K562 (cell line): Measurements from ENCODE around the gene PACSIN2. TPM values are rescaled to one million over a fixed set of nuclear protein-coding genes. Genes with fewer than 3 reads are reported as not detected.

Source experiments
- ATAC-seq: fragments of 200-7000 bp; cut with Tn5 transposase; 3 replicates; pipeline ENCODE4 v1.9.1; 2020; ENCODE audit warnings: moderate library complexity
- BruUV-seq: library from RNA; stranded (reverse); fragments of 400-500 nt; replicated peaks from 2 replicates; lab custom pipeline; 2021; lab: Mats Ljungman, UMichigan
- CTCF ChIA-PET: fragments of 300-600 bp; formaldehyde crosslinking; extraction: SDS; loops from one replicate; lab custom pipeline; 2021; ENCODE audit warnings: low intra/inter-chr PET ratio; lab: Yijun Ruan, JAX
- POLR2A ChIA-PET: fragments of 300-600, 350-650 bp; sonication (Branson Sonifier 250); formaldehyde crosslinking; extraction: SDS; loops from one replicate; lab custom pipeline; 2021; ENCODE audit warnings: antibody characterized with exemption, inconsistent platforms; lab: Yijun Ruan, JAX
- DNase-seq, 4 experiments: peaks; one replicate each; pipeline versions ENCODE4 v3.0.0 to v3.0.0-alpha.2; 2011 to 2018; ENCODE audit warnings: low spot score in 3 of 4, mixed read lengths in 3 of 4; ENCODE audit errors: extremely low read depth in 1 of 4
- FAIRE-seq: peaks from 2 replicates; lab custom pipeline; 2011; peaks lifted over from hg19 to GRCh38; lab: Jason Lieb, UNC
- H2AFZ ChIP-seq: 2 replicates; pipeline ENCODE4 v1.6.0; 2011; ENCODE audit warnings: low read depth, low read length, control low read depth, inconsistent platforms
- H3K27ac ChIP-seq: fragments of 200-600 bp; 3 replicates; pipeline ENCODE4 v1.8.0; 2011; ENCODE audit warnings: low read depth, mild to moderate bottlenecking, control low read depth, inconsistent platforms, low read length, moderate library complexity, mixed read lengths; ENCODE audit errors: extremely low read depth
- H3K27me3 ChIP-seq, 2 experiments: fragments of 300-600 bp in 1 of 2; 2 replicates in 1 of 2; 3 replicates in 1 of 2; pipeline versions ENCODE4 v1.6.0 to v1.8.0; 2011; ENCODE audit warnings: inconsistent platforms in 2 of 2, low read length in 2 of 2, mild to moderate bottlenecking in 1 of 2, mixed read lengths in 1 of 2, moderate library complexity in 1 of 2; ENCODE audit not compliant: control insufficient read depth in 2 of 2, insufficient read depth in 2 of 2
- H3K36me3 ChIP-seq: fragments of 300-600 bp; 3 replicates; pipeline ENCODE4 v1.8.0; 2011; ENCODE audit warnings: mild to moderate bottlenecking, low read length, inconsistent platforms; ENCODE audit not compliant: control insufficient read depth, insufficient read depth
- H3K4me1 ChIP-seq, 2 experiments: fragments of 200-600 bp in 1 of 2; replicated peaks in 1 of 2; 2 replicates in 1 of 2; 3 replicates in 1 of 2; pipeline versions ENCODE4 v1.5.1 to v1.8.0; 2011; ENCODE audit warnings: inconsistent platforms in 2 of 2, low read length in 2 of 2, mild to moderate bottlenecking in 1 of 2, mixed read lengths in 1 of 2, moderate library complexity in 1 of 2; ENCODE audit not compliant: control insufficient read depth in 2 of 2, insufficient read depth in 2 of 2
- H3K4me2 ChIP-seq: 2 replicates; pipeline ENCODE4 v1.6.1; 2011; ENCODE audit warnings: low read length, control low read depth, inconsistent platforms, mixed read lengths; ENCODE audit not compliant: insufficient read depth
- H3K4me3 ChIP-seq: fragments of 200-600 bp; sonication (generic), shearing (Covaris generic); 2 replicates; pipeline ENCODE4 v1.5.1; 2016; ENCODE audit warnings: control low read depth, inconsistent platforms
- H3K79me2 ChIP-seq: fragments of 200-600 bp; 3 replicates; pipeline ENCODE4 v1.8.0; 2011; ENCODE audit warnings: low read length, inconsistent platforms; ENCODE audit not compliant: control insufficient read depth, insufficient read depth
- H3K9ac ChIP-seq, 2 experiments: 2 replicates each; pipeline versions ENCODE4 v1.6.0 to v1.6.1; 2011; ENCODE audit warnings: low read depth in 2 of 2, low read length in 2 of 2, control low read depth in 1 of 2, inconsistent platforms in 1 of 2, mild to moderate bottlenecking in 1 of 2, mixed read lengths in 1 of 2; ENCODE audit not compliant: insufficient read depth in 1 of 2
- H3K9me1 ChIP-seq: one replicate; pipeline ENCODE4 v1.6.0; 2011; ENCODE audit warnings: inconsistent platforms, mild to moderate bottlenecking, low read length, moderate library complexity; ENCODE audit not compliant: control insufficient read depth, insufficient read depth
- H3K9me3 ChIP-seq: replicated peaks from 2 replicates; pipeline ENCODE4 v1.5.1; 2011; ENCODE audit warnings: low read depth, low read length, inconsistent platforms; ENCODE audit not compliant: control insufficient read depth, insufficient read depth
- H4K20me1 ChIP-seq: replicated peaks from 2 replicates; pipeline ENCODE4 v1.6.1; 2011; ENCODE audit warnings: low read length, inconsistent platforms, mixed read lengths; ENCODE audit not compliant: control insufficient read depth, insufficient read depth
- ESRRB ChIP-seq: fragments of 250-450 bp; sonication (Bioruptor Pico); IDR thresholded peaks from 2 replicates; pipeline ENCODE4 v1.5.0; 2020; ENCODE audit warnings: mild to moderate bottlenecking, moderate library complexity, borderline replicate concordance
- KLF13 ChIP-seq: fragments of 450-650 bp; IDR thresholded peaks from 2 replicates; pipeline ENCODE4 v1.6.1; 2016; ENCODE audit warnings: missing genetic modification characterization, low read depth, mild to moderate bottlenecking, missing compliant biosample characterization, moderate library complexity, borderline replicate concordance
- ZNF644 ChIP-seq: fragments of 200-800 bp; sonication (Bioruptor generic); IDR thresholded peaks from 2 replicates; pipeline ENCODE4 v1.6.1; 2016; ENCODE audit warnings: low read depth, missing genetic modification characterization, missing compliant biosample characterization
- ZNF785 ChIP-seq: fragments of 250-450 bp; sonication (Bioruptor Pico); IDR thresholded peaks from 2 replicates; pipeline ENCODE4 v1.4.0; 2020; ENCODE audit warnings: mild to moderate bottlenecking
- WGBS: fragments of 100-300 bp; shearing (Covaris generic); methylation state at CpG from one replicate; pipeline ENCODE4 v1.1.6; 2016; ENCODE audit warnings: low coverage, mixed read lengths; ENCODE audit not compliant: insufficient coverage; ENCODE audit errors: missing lambda C conversion rate; 5-methylcytosine and 5-hydroxymethylcytosine counted together
- in situ Hi-C: fragments of 300-500 bp; cut with MboI; formaldehyde crosslinking; loops from 4 replicates; pipeline ENCODE4 v1.15.0; 2018; ENCODE audit warnings: inconsistent platforms, mixed read lengths
- intact Hi-C: fragments of 100-400 bp; cut with micrococcal nuclease; formaldehyde crosslinking; loops from 2 replicates; pipeline ENCODE4 v1.14.2; 2022
- polyA plus RNA-seq, 8 experiments: library from polyadenylated mRNA; depleted of rRNA in 4 of 8; stranded (reverse) in 5 of 8; unstranded in 3 of 8; fragments of >200 nt; fragmentation: Nextera tagmentation in 2 of 8; fragmentation: Illumina TruSeq in 1 of 8; extraction: Ambion mirVana in 2 of 8; extraction: Trizol in 1 of 8; gene quantifications; 2 replicates each; pipeline versions ENCODE4 v1.2.1 to v1.2.3, GENCODE V29; 2011 to 2014; ENCODE audit warnings: inconsistent platforms in 1 of 8, missing spikeins in 1 of 8
- total RNA-seq, 7 experiments: library from RNA; depleted of rRNA in 6 of 7; stranded (reverse); fragments of >200 nt in 6 of 7; fragmentation: Illumina TruSeq in 2 of 7; extraction: Trizol in 2 of 7; gene quantifications; 2 replicates each; pipeline versions ENCODE4 v1.2.1 to v1.2.3, GENCODE V29; 2011 to 2021; ENCODE audit warnings: low replicate concordance in 1 of 7
- TF ChIP-seq, protein P1 (sequence below): fragments of 450-650 bp; IDR thresholded peaks from one replicate; pipeline ENCODE4 v1.6.1; 2018; ENCODE audit warnings: mild to moderate bottlenecking, moderate library complexity; ENCODE audit not compliant: partially characterized antibody
- TF ChIP-seq, protein P2 (sequence below), 2 experiments: fragments of 450-650 bp in 1 of 2; IDR thresholded peaks; 2 replicates each; pipeline ENCODE4 v1.6.1; 2011 to 2017; ENCODE audit warnings: low read depth in 2 of 2, antibody characterized with exemption in 1 of 2, borderline replicate concordance in 1 of 2, low read length in 1 of 2, mild to moderate bottlenecking in 1 of 2, mixed read lengths in 1 of 2; ENCODE audit not compliant: control insufficient read depth in 1 of 2

Gene PACSIN2
- total and polyA plus RNA-seq, 9 of the 15 experiments (the other 6 are each of a cell fraction or from before 2014, with no cell fraction given), result 0.45 to 45.1 (median 23.9) TPM

DNA sequence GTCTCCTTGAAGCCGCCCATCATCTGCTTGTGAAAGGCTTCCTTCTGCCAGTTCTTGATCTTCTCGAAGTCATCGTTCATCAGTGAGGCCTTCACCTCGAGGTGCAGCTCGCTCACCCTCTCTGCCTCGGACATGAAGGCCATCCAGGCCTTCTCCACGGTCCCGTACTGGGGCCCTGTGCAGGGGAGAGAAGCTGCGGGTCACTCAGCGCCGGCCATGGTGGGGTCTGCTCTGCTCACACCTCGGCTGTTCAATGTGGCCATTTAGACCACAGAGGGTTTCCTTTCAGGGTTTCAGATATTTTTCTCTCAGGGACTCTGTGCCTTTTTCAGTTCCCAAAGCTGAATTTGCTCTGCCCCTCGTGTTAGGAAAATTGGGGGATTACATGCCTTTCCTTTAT, 123.9 kb downstream of the PACSIN2 start:
- H2AFZ ChIP-seq, result no peak overlapping the region
- H3K4me2 ChIP-seq, result no peak overlapping the region
- WGBS, result 100% methylated on average over 5 of the region's 13 CpGs
- no peak overlapping the region for H3K27ac ChIP-seq
- H3K4me1 ChIP-seq, result no peaks in the 10 kb centered on the region
- peaks cover 31% of the 10 kb centered on the region; the same call in 2 of the 3 replicates for H3K36me3 ChIP-seq
- POLR2A ChIA-PET, result no interaction called here
- in situ Hi-C loops (no loop called here), intact Hi-C loops (no loop called here)
- no peaks in the 10 kb centered on the region for H3K9me1 ChIP-seq
- no peak for FAIRE-seq
- H3K9me3 ChIP-seq, result no peaks in the 10 kb centered on the region
- no peak for ATAC-seq
- CTCF ChIA-PET, result no interaction called here
- H3K4me3 ChIP-seq, result no peak overlapping the region
- no peak for DNase-seq
- no peak for TF ChIP-seq KLF13 (tag)
- no peak for TF ChIP-seq ZNF785 (CRISPR knock-in tag)
- no peaks in the 10 kb centered on the region for H3K79me2 ChIP-seq
- H3K27me3 ChIP-seq, result no peaks in the 10 kb centered on the region
- BruUV-seq, result no TSS peak
- no peak overlapping the region for H3K9ac ChIP-seq
- peaks cover 5% of the 10 kb centered on the region; the same call in 1 of the 2 replicates for H4K20me1 ChIP-seq

- WGBS, result 90% methylated on average over 2 of the region's 4 CpGs
- H3K27ac ChIP-seq, result no peak overlapping the region
- no TSS peak for BruUV-seq
- TF ChIP-seq, protein P1, sequence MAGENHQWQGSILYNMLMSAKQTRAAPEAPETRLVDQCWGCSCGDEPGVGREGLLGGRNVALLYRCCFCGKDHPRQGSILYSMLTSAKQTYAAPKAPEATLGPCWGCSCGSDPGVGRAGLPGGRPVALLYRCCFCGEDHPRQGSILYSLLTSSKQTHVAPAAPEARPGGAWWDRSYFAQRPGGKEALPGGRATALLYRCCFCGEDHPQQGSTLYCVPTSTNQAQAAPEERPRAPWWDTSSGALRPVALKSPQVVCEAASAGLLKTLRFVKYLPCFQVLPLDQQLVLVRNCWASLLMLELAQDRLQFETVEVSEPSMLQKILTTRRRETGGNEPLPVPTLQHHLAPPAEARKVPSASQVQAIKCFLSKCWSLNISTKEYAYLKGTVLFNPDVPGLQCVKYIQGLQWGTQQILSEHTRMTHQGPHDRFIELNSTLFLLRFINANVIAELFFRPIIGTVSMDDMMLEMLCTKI, result no peak
- TF ChIP-seq, protein P2, sequence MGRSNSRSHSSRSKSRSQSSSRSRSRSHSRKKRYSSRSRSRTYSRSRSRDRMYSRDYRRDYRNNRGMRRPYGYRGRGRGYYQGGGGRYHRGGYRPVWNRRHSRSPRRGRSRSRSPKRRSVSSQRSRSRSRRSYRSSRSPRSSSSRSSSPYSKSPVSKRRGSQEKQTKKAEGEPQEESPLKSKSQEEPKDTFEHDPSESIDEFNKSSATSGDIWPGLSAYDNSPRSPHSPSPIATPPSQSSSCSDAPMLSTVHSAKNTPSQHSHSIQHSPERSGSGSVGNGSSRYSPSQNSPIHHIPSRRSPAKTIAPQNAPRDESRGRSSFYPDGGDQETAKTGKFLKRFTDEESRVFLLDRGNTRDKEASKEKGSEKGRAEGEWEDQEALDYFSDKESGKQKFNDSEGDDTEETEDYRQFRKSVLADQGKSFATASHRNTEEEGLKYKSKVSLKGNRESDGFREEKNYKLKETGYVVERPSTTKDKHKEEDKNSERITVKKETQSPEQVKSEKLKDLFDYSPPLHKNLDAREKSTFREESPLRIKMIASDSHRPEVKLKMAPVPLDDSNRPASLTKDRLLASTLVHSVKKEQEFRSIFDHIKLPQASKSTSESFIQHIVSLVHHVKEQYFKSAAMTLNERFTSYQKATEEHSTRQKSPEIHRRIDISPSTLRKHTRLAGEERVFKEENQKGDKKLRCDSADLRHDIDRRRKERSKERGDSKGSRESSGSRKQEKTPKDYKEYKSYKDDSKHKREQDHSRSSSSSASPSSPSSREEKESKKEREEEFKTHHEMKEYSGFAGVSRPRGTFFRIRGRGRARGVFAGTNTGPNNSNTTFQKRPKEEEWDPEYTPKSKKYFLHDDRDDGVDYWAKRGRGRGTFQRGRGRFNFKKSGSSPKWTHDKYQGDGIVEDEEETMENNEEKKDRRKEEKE (IDR thresholded peaks at IDR 0.05; ENCODE audit: borderline replicate concordance in 1 of 2, control insufficient read depth in 1 of 2, low read depth in 2 of 2, low read length in 1 of 2), result no peak
- TF ChIP-seq ZNF644 (tag) (no peak), ESRRB (CRISPR knock-in tag) (no peak)
Observed at GRCh38 chr22:42889304-42889703, 125.6 kb downstream of the PACSIN2 start.

More at GRCh38 chr22:42889304-42889703, 125.6 kb downstream of the PACSIN2 start:
- no peaks in the 10 kb centered on the region for H3K79me2 ChIP-seq
- H3K27me3 ChIP-seq, result no peaks in the 10 kb centered on the region
- no peak overlapping the region for H2AFZ ChIP-seq
- no peaks in the 10 kb centered on the region for H3K9me3 ChIP-seq
- no peak overlapping the region for H3K9ac ChIP-seq
- in situ Hi-C loops (no loop called here), intact Hi-C loops (no loop called here)
- no peak for FAIRE-seq
- DNase-seq, result no peak
- no peaks in the 10 kb centered on the region for H3K4me1 ChIP-seq
- peaks cover 35% of the 10 kb centered on the region; the same call in 2 of the 3 replicates for H3K36me3 ChIP-seq
- H3K4me3 ChIP-seq, result no peak overlapping the region
- H4K20me1 ChIP-seq, result peaks cover 5% of the 10 kb centered on the region; the same call in 1 of the 2 replicates
- H3K9me1 ChIP-seq, result no peaks in the 10 kb centered on the region
- CTCF ChIA-PET, result no interaction called here
- ATAC-seq, result no peak
- POLR2A ChIA-PET, result no interaction called here
- no peak overlapping the region for H3K4me2 ChIP-seq
